OCI-M2 (cell line): Measurements from ENCODE around the gene TMEM141.
"Not testable (repeated sequence)": the region's sequence is repeated elsewhere in the genome, so short reads cannot be mapped to it uniquely, and the experiment has no call there.

Source experiments
- DNase-seq: peaks from one replicate; lab custom pipeline; 2025; ENCODE audit not compliant: unreplicated experiment; lab: John Stamatoyannopoulos, UW

Gene TMEM141

DNA sequence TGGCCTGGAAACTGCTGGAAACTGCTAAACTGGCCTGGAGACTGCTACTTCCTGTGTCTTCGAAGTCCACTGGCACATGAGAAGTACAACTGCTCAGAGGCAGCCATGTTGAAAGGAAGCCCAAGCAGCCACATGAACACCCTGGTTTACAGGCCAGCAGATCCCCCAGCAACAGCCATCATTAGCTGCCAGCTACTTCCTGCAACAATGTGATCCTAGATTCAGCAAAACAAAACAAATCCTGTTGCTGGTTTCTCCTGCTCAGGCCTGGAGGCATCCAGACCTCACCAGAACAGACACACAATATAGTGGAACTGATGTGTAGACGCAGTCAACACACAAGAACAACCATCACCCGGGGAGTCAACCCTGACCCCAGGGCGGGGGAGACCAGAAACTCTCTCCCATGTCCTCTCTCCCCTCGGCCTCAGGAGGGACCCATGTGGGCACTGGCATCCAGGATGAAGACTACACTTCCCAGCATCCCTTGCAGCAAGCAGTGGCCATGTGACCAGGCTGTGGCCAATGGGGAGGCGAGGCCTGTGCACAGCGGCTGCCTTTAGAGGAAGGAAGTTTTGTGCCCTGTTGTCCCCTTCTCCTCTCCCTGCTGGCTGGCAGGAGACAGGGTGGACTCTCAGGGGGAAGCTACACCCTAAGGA, 17.6 kb upstream of the TMEM141 start:
- no peak for DNase-seq

DNA sequence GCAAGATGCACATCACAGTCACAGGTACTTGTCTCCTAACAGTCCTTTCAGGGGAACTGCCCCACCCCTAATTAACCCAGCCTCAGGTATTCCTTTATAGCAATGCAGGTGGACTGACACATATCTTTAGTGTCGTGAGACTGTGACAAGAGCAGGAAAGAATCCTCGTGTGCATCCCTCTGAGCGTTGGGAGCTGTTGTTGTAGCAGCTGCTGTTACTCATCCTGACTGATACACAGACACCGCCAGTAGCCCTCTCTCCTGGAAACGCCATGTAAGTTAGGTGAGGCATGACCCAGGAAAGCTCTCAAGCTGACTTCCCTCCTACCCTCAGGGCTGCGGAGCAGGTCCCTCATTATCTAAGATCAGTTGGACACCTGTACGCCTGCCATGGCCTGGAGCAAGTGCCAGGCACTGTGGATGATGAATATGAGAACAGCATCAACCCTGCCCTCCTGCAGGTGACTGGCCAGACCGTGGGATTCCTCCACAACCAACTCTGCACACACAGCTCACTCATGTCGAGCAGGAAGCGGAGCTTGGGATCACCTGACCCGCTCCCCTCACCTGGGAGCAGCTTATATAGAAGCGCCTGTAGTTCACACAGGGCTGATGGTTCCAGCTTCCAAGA, 16.6 kb upstream of the TMEM141 start:
- DNase-seq, result no peak

DNA sequence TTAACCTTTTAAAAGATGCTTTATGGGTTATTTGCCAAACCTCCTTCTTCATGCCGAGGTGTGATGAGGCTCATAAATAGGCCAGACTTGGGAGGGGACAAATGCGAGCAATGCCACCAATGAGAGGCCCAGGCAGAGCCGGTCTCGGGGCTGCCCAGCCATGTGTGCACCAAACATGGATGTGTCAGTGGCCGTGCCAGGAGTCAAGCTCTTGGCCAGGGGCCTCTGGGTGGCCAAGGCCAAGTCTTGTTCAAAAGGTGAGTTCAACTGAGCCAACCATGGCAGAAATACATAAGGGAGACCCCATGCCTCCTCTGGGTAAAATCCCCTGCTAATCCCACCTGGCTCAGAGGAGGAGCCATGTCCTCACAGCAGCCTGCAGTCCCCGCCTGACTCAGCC, 16.0 kb upstream of the TMEM141 start:
- DNase-seq, result no peak

DNA sequence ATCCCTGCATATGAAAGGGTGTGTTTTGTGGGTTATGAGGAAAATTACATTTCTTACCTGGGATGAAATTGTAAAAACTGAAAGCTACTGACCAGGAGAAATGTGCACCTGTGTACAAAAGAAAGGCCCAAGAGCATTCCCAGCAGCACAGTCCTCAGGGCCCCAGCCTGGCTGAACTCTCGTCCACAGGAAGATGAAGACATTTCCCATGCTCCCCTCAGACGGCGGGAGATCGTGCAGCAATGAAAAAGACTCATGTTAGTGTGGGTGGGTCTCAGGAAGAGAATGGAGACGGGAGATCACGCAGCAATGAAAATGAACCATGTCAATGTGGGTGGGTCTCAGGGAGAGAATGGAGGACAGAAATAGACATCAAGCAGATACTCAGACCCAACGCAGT, 14.2 kb upstream of the TMEM141 start:
- DNase-seq, result no peak

DNA sequence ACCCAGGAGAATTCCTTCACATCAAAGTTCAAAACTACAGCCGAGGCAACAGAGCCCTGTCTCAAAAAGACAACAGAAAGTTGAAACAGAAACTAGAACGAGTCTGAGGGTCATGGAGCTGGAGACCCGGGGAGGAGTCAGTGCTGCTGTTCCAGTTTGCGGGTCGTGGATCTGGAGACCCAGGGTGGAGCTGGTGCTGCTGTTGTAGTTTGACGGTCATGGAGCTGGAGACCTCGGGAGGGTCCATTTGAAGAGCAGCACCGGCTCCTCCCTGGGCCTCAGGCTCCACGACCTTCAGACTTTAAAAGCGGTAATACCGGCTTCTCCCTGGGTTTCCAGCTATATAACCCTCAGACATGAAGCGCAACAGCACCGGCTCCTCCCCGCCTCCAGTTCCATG, 13.8 kb upstream of the TMEM141 start:
- DNase-seq, result no peak

DNA sequence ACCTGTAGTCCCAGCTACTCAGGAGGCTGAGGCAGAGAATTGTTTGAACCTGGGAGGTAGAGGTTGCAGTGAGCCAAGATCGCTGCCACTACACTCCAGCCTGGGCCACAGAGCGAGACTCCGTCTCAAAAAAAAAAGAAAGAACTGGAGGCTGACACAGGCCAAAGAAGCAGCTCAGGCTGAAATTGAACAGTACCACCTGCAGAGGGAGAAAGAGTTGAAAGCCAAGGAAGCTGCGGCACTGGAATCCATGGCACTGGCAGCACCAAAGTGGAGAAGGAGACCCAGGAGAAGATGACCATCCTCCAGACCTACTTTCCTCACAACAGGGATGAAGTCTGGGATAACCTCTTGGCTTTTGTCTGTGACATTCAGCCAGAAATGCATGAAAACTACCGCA, 11.3 kb upstream of the TMEM141 start:
- DNase-seq, result no peak

DNA sequence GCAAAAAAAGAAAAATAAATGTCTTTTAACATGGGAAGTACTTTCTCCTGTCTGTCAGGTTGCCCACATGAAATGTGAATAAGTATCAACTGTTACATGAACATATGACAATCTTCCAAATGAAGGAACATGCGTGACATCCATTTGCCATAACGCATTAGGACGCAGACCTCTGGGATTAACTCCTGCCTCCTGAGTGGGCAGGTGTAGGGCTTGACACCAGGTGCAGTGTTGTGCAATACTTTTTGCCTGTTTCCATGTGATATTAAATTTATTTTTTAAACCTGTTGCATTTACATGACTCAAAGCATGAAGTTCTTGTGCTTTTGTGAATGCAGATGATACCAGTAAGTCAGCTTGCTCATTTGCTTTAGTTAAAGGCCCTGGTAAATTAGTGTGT, 8.7 kb upstream of the TMEM141 start:
- no peak for DNase-seq

DNA sequence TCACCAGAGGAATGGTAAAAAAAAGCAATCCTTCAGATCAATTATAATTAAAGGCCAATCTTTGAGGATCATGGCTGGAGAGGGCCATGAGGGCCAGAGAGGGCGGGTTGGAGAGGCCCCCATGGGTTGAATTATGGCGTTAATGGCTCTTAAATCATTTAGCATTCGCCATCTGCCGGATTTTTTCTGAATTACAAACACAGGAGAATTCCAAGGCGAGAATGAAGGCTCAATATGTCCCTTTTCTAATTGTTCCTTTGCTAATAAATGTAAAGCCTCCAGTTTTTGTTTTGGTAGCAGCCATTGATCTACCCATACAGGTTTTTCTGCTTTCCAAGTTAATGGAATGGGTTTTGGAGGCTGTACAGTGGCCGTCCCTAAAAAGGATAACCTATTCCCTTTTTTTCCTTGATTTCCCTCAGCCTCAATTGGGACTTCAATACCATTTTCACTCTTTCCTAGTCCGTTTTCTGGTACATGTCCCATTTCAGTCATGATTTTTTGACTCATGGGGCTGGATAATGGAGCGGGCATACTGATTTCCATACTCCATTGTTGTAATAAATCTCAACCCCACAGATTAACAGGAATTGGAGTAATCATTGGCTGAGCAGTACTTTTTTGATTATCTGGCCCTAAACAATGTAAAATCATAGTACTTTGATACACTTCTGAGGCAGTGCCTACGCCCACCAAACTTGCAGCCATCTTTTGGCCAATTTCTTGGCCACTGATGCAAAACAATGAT, 6.7 kb upstream of the TMEM141 start:
- no peak for DNase-seq

DNA sequence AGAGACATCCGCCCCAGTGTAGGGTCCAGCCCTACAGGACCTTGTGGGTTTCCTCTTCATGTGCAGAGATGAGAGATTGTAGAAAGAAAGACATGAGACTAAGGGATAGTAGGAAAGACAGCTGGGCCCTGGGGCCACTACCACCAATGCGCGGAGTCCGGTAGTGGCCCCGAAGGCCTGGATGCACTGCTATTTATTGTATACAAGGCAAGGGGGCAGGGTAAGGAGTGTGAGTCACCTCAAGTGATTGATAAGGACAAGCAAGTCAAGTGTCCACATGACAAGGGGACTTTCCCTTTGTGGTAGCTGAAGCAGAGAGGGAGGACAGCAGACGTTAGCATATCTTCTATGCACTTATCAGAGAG, 6.2 kb upstream of the TMEM141 start:
- DNase-seq, result peak; percentile 34

DNA sequence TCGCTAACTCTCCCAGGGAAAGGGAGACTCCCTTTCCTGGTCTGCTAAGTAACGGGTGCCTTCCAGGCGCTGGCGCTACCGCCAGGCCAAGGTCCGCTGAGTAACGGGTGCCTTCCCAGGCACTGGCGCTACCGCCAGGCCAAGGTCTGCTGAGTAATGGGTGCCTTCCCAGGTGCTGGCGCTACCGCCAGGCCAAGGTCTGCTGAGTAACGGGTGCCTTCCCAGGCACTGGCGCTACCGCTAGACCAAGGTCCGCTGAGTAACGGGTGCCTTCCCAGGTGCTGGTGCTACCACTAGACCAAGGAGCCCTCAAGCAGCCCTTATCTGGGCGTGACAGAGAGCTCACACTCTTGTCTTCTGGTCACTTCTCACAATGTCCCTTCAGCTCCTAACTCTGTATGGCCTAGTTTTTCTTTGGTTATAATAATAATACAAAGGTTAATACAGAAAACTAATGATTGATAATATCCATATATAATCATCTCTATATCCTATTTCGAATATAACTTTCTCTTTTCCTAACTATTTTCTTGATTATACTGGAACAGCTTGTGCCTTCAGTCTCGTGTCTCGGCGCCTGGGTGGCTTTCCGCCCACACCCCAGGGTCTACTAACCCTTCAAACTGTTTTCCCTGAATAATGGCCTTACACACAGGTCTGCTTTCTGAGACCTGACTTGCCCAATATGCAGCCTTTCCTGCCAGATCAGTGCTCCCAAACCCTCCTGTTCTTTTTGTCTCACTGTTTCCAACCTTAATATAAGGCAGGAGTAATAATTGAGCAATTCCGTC, 5.4 kb upstream of the TMEM141 start:
- DNase-seq, result not testable (repeated sequence)

DNA sequence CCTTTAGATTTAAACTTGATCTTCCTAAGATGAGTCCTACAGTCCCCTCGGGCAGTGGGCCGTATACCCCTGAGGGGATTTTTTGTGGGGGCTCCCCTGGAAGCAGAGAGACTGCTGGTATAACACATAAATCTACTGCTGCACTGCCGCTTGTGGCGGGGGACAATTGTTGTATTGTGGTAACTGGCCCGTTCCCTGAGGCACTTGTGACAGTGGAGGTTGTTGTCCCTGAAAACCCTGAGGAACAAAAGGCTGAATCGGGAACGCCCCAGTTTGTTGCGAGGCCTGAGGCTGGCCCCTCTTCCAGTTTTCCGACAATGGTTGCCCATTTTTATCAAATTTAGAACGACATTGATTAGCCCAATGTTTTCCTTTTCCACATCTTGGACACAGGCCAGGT, 4.7 kb upstream of the TMEM141 start:
- DNase-seq, result no peak

DNA sequence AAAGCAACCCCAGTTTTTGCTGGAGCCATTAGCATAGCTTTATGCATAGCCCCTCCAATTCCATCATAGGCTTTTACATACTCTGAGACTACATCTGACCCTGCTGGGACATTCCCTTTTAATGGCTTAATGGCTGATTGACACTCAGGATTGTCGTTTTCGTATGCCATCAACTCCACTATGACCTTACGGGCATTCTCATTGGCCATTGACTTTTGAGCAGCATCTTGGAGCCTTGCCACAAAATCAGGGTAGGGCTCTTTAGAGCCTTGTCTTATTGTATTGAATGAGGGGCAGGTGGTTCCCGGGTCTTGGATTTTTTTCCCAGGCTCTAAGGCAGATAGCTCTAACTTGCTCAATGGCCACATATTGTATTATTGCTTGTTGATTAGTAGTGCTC, 4.2 kb upstream of the TMEM141 start:
- not testable (repeated sequence) for DNase-seq

DNA sequence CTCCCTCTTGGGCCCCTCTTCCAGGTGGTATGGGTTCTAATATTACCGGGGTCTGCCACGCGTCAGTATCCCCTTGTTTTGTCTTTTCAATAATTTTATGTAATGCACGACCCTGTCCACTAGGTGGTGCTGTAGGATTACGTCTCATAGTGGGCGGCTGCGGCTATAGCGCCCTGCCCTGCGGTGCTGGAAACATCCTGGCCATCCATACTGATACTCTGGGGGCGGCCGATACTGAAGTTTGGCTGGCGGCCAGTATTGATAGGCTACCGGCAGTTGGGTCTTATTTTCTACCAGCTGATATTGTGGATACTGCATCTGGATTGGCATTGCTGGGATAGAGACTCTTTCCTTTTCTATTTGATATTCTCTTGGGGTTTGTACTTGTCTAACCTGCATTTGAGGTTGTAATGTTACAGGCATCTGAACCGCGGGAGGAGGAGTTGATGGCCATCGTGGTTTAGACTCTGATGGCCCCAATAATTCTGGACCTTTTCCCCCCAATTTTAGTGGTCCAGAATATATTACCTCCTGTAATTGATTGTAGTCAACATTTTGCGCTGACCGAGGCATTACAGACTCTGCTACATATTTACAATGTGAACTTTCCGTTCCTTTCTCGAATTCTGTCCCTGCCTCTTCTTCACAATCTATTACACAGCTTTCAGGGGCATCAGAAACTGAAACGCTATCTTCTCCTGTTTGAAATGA, 3.3 kb upstream of the TMEM141 start:
- DNase-seq, result peak; percentile 29

DNA sequence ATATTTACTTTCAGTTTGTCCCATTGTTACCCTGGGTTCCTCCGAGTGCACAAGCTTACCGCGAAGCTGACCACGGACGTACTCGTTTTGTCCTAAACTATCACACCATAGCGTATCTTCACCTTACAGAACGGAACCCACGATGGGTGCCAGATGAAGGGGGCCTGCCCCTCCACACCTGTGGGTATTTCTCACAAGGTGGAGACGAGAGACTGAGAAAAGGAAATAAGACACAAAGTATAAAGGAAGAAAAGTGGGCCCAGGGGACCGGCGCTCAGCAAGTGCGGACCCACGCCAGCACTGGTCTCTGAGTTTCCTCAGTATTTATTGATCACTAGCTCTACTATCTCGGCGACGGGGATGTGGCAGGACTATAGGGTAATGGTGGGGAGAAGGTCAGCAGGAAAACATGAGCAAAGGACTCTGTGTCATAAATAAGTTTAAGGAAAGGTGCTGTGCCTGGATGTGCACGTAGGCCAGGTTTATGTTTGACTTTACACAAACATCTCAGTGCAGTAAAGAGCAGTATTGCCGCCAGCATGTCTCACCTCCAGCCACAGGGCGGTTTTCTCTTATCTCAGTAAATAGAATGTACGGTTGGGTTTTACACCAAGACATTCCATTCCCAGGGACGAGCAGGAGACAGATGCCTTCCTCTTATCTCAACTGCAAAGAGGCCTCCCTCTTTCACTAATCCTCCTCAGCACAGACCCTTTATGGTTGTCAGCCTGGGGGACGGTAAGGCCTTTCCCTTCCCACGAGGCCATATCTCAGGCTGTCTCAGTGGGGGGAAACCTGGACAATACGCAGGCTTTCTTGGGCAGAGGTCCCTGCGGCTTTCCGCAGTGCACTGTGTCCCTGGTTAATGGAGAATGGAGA, 2.3 kb upstream of the TMEM141 start:
- not testable (repeated sequence) for DNase-seq

DNA sequence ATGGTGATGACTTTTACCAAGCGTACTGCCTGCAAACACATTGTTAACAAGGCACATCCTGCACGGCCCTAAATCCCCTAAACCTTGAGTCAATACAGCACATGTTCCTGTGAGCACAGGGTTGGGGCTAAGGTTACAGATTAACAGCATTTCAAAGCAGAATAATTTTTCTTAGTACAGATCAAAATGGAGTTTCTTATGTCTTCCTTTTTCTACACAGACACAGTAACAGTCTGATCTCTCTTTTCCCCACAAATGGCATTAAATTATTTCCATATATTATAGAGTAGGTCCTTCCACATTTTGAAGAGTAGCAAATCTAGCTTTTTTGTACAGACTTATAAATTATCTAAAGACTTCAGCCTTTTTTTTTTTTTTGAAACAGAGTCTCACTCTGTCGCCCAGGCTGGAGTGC, 1.6 kb upstream of the TMEM141 start:
- no peak for DNase-seq

DNA sequence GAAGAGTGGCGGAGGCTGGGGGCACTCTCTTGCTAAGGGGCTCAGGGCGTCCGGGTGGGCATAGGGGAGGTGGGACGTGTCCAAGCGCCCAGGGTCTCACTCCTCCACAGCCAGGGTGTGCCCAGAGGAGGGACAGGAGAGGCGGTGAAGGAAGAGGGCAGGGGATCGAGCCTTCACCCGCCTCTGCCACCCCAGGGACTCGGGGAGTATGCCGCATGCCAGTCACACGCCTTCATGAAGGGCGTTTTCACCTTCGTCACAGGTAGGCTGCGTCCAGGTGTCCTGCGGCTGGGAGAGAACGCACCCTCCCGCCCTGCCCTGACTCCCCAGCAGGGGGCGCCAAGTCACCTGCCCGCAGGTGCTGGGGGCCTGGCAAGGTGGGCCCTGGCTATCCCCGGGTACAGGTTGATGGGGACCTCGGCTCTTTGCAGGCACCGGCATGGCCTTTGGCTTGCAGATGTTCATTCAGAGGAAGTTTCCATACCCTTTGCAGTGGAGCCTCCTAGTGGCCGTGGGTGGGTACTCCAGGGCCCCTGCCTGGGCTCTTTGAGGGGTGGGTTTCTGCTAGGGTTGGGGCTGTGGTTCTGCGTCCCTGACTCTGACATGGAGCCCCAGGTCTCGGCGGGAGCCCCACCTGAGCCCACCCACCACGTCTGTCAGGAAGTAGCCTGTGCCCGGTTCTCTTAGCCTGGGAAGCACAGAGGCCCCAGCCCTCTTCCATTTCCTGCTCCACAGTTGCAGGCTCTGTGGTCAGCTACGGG, 552 bp downstream of the TMEM141 start:
- peak; percentile 21 for DNase-seq

DNA sequence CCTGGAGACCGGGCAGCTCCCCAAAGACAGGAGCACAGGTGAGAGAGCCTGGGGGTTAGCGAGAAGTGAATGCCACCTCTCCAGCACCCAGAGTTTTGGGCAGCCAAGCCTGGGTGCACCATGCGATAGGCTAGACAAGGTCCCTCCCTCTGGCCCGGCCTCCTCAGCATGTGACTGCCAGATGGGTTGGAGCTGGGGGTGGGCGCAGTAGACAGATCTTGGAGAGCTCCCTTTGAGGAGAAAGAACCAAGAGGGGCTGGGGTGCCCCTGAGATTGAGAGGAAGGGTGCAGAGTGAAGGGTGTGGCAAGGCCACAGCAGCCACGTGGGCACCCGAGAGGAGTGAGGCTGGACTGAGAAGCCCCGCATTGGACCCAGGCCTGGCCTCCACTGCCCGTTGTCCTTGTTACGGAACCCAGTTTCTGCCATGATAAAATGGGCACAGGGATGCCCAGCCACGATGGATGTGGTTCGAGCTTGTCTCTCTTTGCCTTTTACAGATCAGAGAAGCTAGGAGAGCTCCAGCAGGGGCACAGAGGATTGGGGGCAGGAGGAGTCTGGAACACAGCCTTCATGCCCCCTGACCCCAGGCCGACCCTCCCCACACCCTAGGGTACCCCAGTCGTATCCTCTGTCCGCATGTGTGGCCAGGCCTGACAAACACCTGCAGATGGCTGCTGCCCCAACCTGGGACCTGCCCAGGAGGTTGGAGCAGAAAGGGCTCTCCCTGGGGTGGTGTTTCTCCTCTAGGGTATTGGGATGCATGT, 1.4 kb downstream of the TMEM141 start:
- no peak for DNase-seq

DNA sequence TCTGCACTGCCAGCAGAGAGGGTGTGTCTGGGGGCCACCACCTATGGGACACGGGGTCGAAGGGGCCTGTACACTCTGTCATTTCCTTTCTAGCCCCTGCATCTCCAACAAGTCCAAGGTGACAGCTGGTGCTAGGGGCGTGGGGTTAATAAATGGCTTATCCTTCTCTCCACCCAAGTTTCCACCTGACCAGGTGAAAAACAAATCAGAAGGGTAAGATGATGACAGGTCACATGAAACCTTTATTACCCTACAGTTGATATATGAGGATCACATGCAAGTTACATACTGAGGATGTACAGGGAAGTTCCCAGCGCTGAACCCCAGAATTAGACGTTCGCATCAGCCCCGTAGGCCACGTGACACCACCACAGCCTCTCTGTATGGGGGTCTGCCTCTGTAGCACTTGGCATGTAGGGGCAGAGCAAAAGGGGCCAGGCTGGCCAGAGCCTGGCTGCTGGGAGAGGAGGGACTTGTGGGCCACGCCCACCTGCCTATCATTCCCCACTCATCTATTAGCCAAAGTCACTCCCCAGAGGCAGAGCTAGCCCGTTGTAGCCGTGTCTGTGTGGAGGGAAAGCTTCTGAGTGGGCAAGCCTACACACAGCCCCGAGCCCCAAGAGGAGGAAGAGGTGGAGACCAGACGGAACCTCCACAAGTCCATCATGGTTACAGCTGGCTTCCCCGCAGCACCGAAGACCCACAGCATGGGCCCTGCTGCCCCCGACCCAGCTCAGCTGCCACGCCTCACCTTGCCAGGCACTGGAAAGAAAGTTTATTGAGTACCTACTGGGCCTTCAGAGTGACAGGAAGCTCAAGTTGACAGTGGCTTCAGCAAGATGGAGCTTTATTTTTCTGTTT, 2.2 kb downstream of the TMEM141 start:
- DNase-seq, result no peak
